ENCODE data around the gene TEC.
"Not testable (repeated sequence)": the region's sequence is repeated elsewhere in the genome, so short reads cannot be mapped to it uniquely, and the experiment has no call there.

- not testable (repeated sequence) for TF ChIP-seq CTCF, EZH2phosphoT487, EZH2 (IDR thresholded peaks at IDR 0.05)
These were observed 105.1 kb downstream of the TEC start for GRCh38 chr4:48164561-48164960.

Data from neural progenitor cell (in vitro differentiated cells).